Measurements from ENCODE around the gene CAMK2G. TPM values are rescaled to one million over a fixed set of nuclear protein-coding genes. Genes with fewer than 3 reads are reported as not detected.
"Not testable (repeated sequence)": the region's sequence is repeated elsewhere in the genome, so short reads cannot be mapped to it uniquely, and the experiment has no call there.

Gene CAMK2G
- total RNA-seq, 4 donors from 2014 or later, result 10.6 to 35.8 (median 15.6) TPM

DNA sequence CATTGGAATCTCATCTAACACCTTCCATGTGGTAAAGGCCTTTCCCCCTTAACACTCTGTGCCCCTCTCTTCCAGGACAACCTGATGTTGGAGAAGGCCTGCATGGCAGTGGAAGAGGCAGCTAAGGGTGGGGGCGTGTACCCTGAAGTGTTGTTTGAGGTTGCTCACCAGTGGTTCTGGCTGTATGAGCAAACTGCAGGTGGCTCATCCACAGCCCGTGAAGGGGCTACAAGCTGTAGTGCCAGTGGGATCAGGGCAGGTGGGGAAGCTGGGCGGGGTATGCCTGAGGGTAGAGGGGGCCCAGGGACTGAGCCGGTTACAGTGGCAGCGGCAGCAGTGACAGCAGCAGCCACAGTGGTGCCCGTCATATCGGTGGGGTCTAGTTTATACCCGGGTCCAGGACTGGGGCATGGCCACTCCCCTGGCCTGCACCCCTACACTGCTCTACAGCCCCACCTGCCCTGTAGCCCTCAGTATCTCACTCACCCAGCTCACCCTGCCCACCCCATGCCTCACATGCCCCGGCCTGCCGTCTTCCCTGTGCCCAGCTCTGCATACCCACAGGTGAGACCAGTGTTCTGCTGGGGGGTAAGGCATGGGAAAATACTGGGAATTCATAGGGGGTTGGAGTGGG is 75.3 kb downstream of the CAMK2G start:
- DNase-seq (ENCODE audit: low spot score), result no peak

DNA sequence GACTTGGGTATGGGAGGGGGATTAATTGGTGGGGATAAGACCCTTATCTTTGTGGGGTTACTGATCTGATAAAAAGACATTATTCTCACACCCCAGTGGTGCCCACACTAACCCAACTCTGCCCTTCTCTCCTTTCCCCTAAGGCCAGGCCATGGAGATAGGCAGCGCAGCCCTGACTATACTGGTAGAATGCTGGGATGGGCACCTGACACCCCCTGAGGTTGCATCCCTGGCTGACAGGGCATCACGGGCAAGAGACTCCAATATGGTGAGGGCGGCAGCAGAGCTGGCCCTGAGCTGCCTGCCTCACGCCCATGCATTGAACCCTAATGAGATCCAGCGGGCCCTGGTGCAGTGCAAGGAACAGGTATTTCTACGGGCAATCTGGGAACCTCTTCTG is 76.3 kb downstream of the CAMK2G start:
- DNase-seq (ENCODE audit: low spot score), result no peak
- TF ChIP-seq CTCF (IDR thresholded peaks at IDR 0.05), result no peak
- no peak for ATAC-seq (ENCODE audit: low FRiP score)

More for the DNA sequence above, 75.3 kb downstream of the CAMK2G start:
- no peak for ATAC-seq (ENCODE audit: low FRiP score)
- TF ChIP-seq CTCF (IDR thresholded peaks at IDR 0.05), result no peak

DNA sequence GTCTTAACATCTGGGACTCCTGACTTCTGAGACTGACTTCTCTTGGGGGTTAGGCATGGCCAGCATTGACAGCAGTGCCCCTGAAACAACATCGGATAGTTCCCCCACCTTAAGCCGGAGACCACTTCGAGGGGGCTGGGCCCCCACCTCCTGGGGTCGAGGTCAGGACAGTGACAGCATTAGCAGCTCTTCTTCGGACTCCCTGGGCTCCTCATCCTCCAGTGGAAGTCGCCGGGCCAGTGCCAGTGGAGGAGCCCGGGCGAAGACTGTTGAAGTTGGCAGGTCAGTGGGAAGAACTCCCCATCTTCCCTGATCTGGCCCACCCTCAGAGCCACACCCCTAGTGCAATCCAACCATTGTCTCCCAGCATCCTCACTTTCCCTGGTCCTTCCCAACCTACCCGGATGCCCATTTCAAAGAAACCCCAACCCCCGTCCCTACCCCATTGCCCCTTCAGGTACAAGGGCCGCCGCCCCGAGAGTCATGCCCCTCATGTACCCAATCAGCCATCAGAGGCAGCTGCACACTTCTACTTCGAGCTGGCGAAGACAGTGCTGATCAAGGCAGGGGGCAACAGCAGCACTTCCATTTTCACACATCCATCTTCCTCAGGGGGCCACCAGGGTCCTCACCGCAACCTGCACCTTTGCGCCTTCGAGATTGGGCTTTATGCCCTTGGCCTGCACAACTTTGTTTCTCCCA is 76.9 kb downstream of the CAMK2G start:
- no peak for DNase-seq (ENCODE audit: low spot score)

GRCh38 chr10:73796766-73797165 is 77.6 kb downstream of the CAMK2G start:
- DNase-seq (ENCODE audit: low spot score) (no peak), ATAC-seq (ENCODE audit: low FRiP score) (no peak)
- TF ChIP-seq CTCF (IDR thresholded peaks at IDR 0.05), result no peak

More for the DNA sequence above, 76.9 kb downstream of the CAMK2G start:
- no peak for TF ChIP-seq CTCF (IDR thresholded peaks at IDR 0.05)
- no peak for ATAC-seq (ENCODE audit: low FRiP score)

DNA sequence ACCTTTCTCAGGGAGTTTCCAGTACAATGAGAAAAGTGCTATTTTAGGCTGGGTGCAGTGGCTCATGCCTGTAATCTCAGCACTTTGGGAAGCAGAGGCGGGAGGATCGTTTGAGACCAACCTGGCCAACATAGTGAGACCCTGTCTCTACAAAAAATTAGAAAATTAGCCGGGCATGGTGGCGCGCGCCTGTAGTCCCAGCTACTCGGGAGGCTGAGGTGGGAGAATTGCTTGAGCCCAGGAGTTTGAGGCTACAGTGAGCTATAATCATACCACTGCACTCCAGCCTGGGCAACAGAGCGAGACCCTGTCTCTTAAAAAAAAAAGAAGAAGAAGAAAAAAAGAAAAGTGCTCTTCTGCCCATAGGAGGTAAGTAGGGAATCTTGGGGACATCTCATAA is 78.3 kb downstream of the CAMK2G start:
- not testable (repeated sequence) for DNase-seq (ENCODE audit: low spot score); ATAC-seq (ENCODE audit: low FRiP score)

- not testable (repeated sequence) for ATAC-seq (ENCODE audit: low FRiP score); DNase-seq (ENCODE audit: low spot score)
These were observed 78.9 kb downstream of the CAMK2G start for GRCh38 chr10:73795491-73795890.

GRCh38 chr10:73793456-73793855 is 80.9 kb downstream of the CAMK2G start:
- DNase-seq (ENCODE audit: low spot score), result no peak
- no peak for TF ChIP-seq CTCF (IDR thresholded peaks at IDR 0.05)
- no peak for ATAC-seq (ENCODE audit: low FRiP score)

DNA sequence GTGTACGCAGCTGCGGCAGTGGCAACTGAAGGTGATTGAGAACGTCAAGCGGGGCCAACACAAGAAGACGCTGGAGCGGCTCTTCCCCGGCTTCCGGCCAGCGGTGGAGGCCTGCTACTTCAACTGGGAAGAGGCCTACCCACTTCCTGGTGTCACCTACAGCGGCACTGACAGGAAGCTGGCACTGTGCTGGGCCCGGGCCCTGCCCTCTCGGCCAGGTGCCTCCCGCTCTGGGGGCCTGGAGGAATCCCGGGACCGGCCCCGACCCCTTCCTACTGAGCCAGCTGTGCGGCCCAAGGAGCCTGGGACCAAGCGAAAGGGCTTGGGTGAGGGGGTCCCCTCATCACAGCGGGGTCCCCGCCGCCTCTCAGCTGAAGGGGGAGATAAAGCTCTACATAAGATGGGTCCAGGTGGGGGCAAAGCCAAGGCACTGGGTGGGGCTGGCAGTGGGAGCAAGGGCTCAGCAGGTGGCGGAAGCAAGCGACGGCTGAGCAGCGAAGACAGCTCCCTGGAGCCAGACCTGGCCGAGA is 82.4 kb downstream of the CAMK2G start:
- peak; percentile 7 for ATAC-seq (ENCODE audit: low FRiP score)
- TF ChIP-seq CTCF (IDR thresholded peaks at IDR 0.05), result no peak

More for the DNA sequence above, 82.4 kb downstream of the CAMK2G start:
- DNase-seq (ENCODE audit: low spot score), result no peak

All from omental fat pad (tissue), 4 donors.